Endothelial cell of umbilical vein (primary cell): ENCODE data around the gene AP1B1.

Experiments used
- CTCF ChIP-seq, 2 donors: IDR thresholded peaks; 1 replicate in 1 of 2; 2 replicates in 1 of 2; pipeline ENCODE4 v1.5.1; 2011; ENCODE audit warnings: low read length in 2 of 2, mild to moderate bottlenecking in 2 of 2, moderate library complexity in 2 of 2, control low read depth in 1 of 2, inconsistent platforms in 1 of 2, low read depth in 1 of 2; ENCODE audit not compliant: insufficient read depth in 1 of 2; ENCODE audit errors: extremely low read depth in 1 of 2
- EZH2 ChIP-seq: IDR thresholded peaks from 2 replicates; pipeline ENCODE4 v1.6.1; 2012; ENCODE audit warnings: borderline replicate concordance, low read depth, mild to moderate bottlenecking, moderate library complexity, low read length, inconsistent platforms; ENCODE audit not compliant: severe bottlenecking
- FOS ChIP-seq: IDR thresholded peaks from 2 replicates; pipeline ENCODE4 v1.6.1; 2011; ENCODE audit warnings: mild to moderate bottlenecking, low read length, moderate library complexity, borderline replicate concordance; ENCODE audit not compliant: insufficient read depth
- GATA2 ChIP-seq: IDR thresholded peaks from 2 replicates; pipeline ENCODE4 v1.7.0; 2011; ENCODE audit warnings: low read depth, mild to moderate bottlenecking, moderate library complexity, mixed read lengths, low read length; ENCODE audit not compliant: insufficient read length, insufficient read depth
- JUN ChIP-seq: IDR thresholded peaks from 2 replicates; pipeline ENCODE4 v1.6.1; 2011; ENCODE audit warnings: borderline replicate concordance, low read depth; ENCODE audit not compliant: insufficient read length, insufficient read depth
- MAX ChIP-seq: IDR thresholded peaks from 2 replicates; pipeline ENCODE4 v1.6.1; 2011; ENCODE audit not compliant: insufficient read depth, insufficient read length
- MYC ChIP-seq: IDR thresholded peaks from one replicate; pipeline ENCODE4 v1.6.1; 2011; ENCODE audit warnings: mild to moderate bottlenecking, low read depth, low read length
- POLR2A ChIP-seq: IDR thresholded peaks from 2 replicates; pipeline ENCODE4 v1.6.1; 2012; ENCODE audit warnings: low read depth, mild to moderate bottlenecking, control low read depth, low read length
- POLR2AphosphoS5 ChIP-seq: IDR thresholded peaks from 2 replicates; pipeline ENCODE4 v1.6.1; 2012; ENCODE audit warnings: low read depth, mild to moderate bottlenecking, control low read depth, low read length, moderate library complexity; ENCODE audit not compliant: insufficient read depth

GRCh38 chr22:29328566-29329500 is 59.5 kb downstream of the AP1B1 start:
- TF ChIP-seq JUN (no peak), CTCF (IDR thresholded peaks at IDR 0.05; ENCODE audit: extremely low read depth in 1 of 2, insufficient read depth in 1 of 2, low read depth in 1 of 2, low read length in 2 of 2) (no peak), POLR2A (no peak), POLR2AphosphoS5 (no peak), MAX (no peak), EZH2 (no peak), MYC (no peak), GATA2 (no peak), FOS (no peak)
